HG03039 (cell line): ENCODE data around the gene CDKAL1.
"Not testable (repeated sequence)": the region's sequence is repeated elsewhere in the genome, so short reads cannot be mapped to it uniquely, and the experiment has no call there.

ENCODE experiments used
- ATAC-seq: cut with Tn5 transposase; IDR thresholded peaks from one replicate; pipeline ENCODE4 v1.9.1; 2021; ENCODE audit warnings: mild to moderate bottlenecking, moderate library complexity; ENCODE audit not compliant: unreplicated experiment

Gene CDKAL1

GRCh38 chr6:21049148-21049547, 514.9 kb downstream of the CDKAL1 start:
- no peak for ATAC-seq

- no peak for ATAC-seq
These were observed 515.3 kb downstream of the CDKAL1 start for GRCh38 chr6:21049572-21049971.

- no peak for ATAC-seq
These were observed 516.7 kb downstream of the CDKAL1 start for GRCh38 chr6:21050935-21051334.

GRCh38 chr6:21051777-21052176, 517.5 kb downstream of the CDKAL1 start:
- no peak for ATAC-seq

GRCh38 chr6:21053612-21054011, 519.4 kb downstream of the CDKAL1 start:
- no peak for ATAC-seq

- not testable (repeated sequence) for ATAC-seq
These were observed 521.2 kb downstream of the CDKAL1 start for GRCh38 chr6:21055480-21055879.

- ATAC-seq = no peak
These were observed 527.6 kb downstream of the CDKAL1 start for GRCh38 chr6:21061892-21062291.

- ATAC-seq = no peak
These were observed 530.6 kb downstream of the CDKAL1 start for GRCh38 chr6:21064756-21065340.

GRCh38 chr6:21067521-21067920, 533.3 kb downstream of the CDKAL1 start:
- ATAC-seq = no peak

GRCh38 chr6:21070620-21071019, 536.4 kb downstream of the CDKAL1 start:
- ATAC-seq = no peak

- ATAC-seq = no peak
These were observed 537.7 kb downstream of the CDKAL1 start for GRCh38 chr6:21071780-21072468.

GRCh38 chr6:21073318-21073839, 539.1 kb downstream of the CDKAL1 start:
- no peak for ATAC-seq

- ATAC-seq = no peak
These were observed 540.2 kb downstream of the CDKAL1 start for GRCh38 chr6:21074484-21074883.

GRCh38 chr6:21075986-21076385, 541.7 kb downstream of the CDKAL1 start:
- no peak for ATAC-seq

- ATAC-seq = no peak
These were observed 544.2 kb downstream of the CDKAL1 start for GRCh38 chr6:21078497-21078896.

- ATAC-seq = no peak
These were observed 545.3 kb downstream of the CDKAL1 start for GRCh38 chr6:21079468-21080048.

- ATAC-seq = no peak
These were observed 546.0 kb downstream of the CDKAL1 start for GRCh38 chr6:21080221-21080620.

- ATAC-seq = no peak
These were observed 547.8 kb downstream of the CDKAL1 start for GRCh38 chr6:21082091-21082490.

GRCh38 chr6:21083708-21084107, 549.5 kb downstream of the CDKAL1 start:
- ATAC-seq = no peak

GRCh38 chr6:21084656-21085055, 550.4 kb downstream of the CDKAL1 start:
- ATAC-seq = no peak

GRCh38 chr6:21085211-21085610, 551.0 kb downstream of the CDKAL1 start:
- ATAC-seq = no peak

- ATAC-seq = no peak
These were observed 551.4 kb downstream of the CDKAL1 start for GRCh38 chr6:21085643-21086042.
